Keratinocyte (primary cell): Measurements from ENCODE around the gene SLC25A21. TPM values are rescaled to one million over a fixed set of nuclear protein-coding genes. Genes with fewer than 3 reads are reported as not detected.

Experiments
- DNase-seq: peaks from one replicate; pipeline ENCODE4 v3.0.0-alpha.2; 2011; ENCODE audit warnings: low read depth, missing footprints, low spot score
- FAIRE-seq: peaks from 2 replicates; lab custom pipeline; 2011; peaks lifted over from hg19 to GRCh38; lab: Jason Lieb, UNC
- H2AFZ ChIP-seq: 2 replicates; pipeline ENCODE4 v1.6.0; 2012; ENCODE audit warnings: low read length, control low read depth, inconsistent platforms; ENCODE audit not compliant: control insufficient read depth
- H3K27ac ChIP-seq: 2 replicates; pipeline ENCODE4 v1.5.1; 2011; ENCODE audit warnings: low read length; ENCODE audit not compliant: control insufficient read depth, insufficient read depth
- H3K27me3 ChIP-seq: 3 replicates; pipeline ENCODE4 v1.6.0; 2011; ENCODE audit warnings: low read length; ENCODE audit not compliant: control insufficient read depth, insufficient read depth; ENCODE audit errors: extremely low read depth
- H3K36me3 ChIP-seq, 2 experiments: 2 replicates in 1 of 2; 3 replicates in 1 of 2; pipeline ENCODE4 v1.5.1; 2011; ENCODE audit warnings: low read length in 2 of 2, mild to moderate bottlenecking in 1 of 2; ENCODE audit not compliant: control insufficient read depth in 2 of 2, insufficient read depth in 2 of 2; ENCODE audit errors: extremely low read depth in 1 of 2
- H3K4me1 ChIP-seq: 3 replicates; pipeline ENCODE4 v1.5.1; 2011; ENCODE audit warnings: low read length; ENCODE audit not compliant: control insufficient read depth, insufficient read depth; ENCODE audit errors: extremely low read depth
- H3K4me2 ChIP-seq: 3 replicates; pipeline ENCODE4 v1.6.0; 2011; ENCODE audit warnings: low read depth, low read length; ENCODE audit not compliant: control insufficient read depth, insufficient read depth; ENCODE audit errors: extremely low read depth
- H3K4me3 ChIP-seq, 3 experiments: fragments of 200-600 bp in 1 of 3; sonication (generic) in 1 of 3; 2 replicates in 2 of 3; 3 replicates in 1 of 3; pipeline ENCODE4 v1.5.1; 2011 to 2016; ENCODE audit warnings: low read length in 3 of 3, mild to moderate bottlenecking in 3 of 3, control low read depth in 2 of 3, inconsistent platforms in 1 of 3, low read depth in 1 of 3, mixed read lengths in 1 of 3, mixed run types in 1 of 3, moderate library complexity in 1 of 3; ENCODE audit not compliant: control insufficient read depth in 2 of 3, insufficient read depth in 2 of 3; ENCODE audit errors: extremely low read depth in 1 of 3
- H3K79me2 ChIP-seq: 2 replicates; pipeline ENCODE4 v1.6.0; 2012; ENCODE audit warnings: low read length; ENCODE audit not compliant: control insufficient read depth, insufficient read depth
- H3K9ac ChIP-seq: 3 replicates; pipeline ENCODE4 v1.6.0; 2011; ENCODE audit warnings: low read length; ENCODE audit not compliant: control insufficient read depth, insufficient read depth; ENCODE audit errors: extremely low read depth
- H3K9me1 ChIP-seq: 3 replicates; pipeline ENCODE4 v1.6.0; 2011; ENCODE audit warnings: low read length; ENCODE audit not compliant: control insufficient read depth, insufficient read depth; ENCODE audit errors: extremely low read depth
- H3K9me3 ChIP-seq: 2 replicates; pipeline ENCODE4 v1.5.1; 2012; ENCODE audit warnings: low read depth, low read length; ENCODE audit not compliant: control insufficient read depth
- H4K20me1 ChIP-seq: 3 replicates; pipeline ENCODE4 v1.6.0; 2011; ENCODE audit warnings: low read length; ENCODE audit not compliant: control insufficient read depth, insufficient read depth; ENCODE audit errors: extremely low read depth
- CTCF ChIP-seq, 3 experiments: IDR thresholded peaks in 1 of 3; conservative IDR thresholded peaks in 1 of 3; optimal IDR thresholded peaks in 1 of 3; 2 replicates in 2 of 3; 3 replicates in 1 of 3; pipeline versions ENCODE3 to v1.5.1; 2011; ENCODE audit warnings: low read length in 3 of 3, mild to moderate bottlenecking in 3 of 3, moderate library complexity in 2 of 3, control low read depth in 1 of 3, inconsistent platforms in 1 of 3; ENCODE audit not compliant: insufficient read depth in 2 of 3; ENCODE audit errors: extremely low read depth in 1 of 3
- EZH2 ChIP-seq: IDR thresholded peaks from one replicate; pipeline ENCODE4 v1.6.1; 2012; ENCODE audit warnings: inconsistent platforms, mild to moderate bottlenecking, low read length, moderate library complexity
- dilution Hi-C: fragments of 300-500 bp; cut with MboI; formaldehyde crosslinking; loops from one replicate; pipeline ENCODE4 v1.7.0; 2020; ENCODE audit warnings: low sequenced_read_pairs; ENCODE audit not compliant: extremely low pct_ligation_motif_present
- polyA plus RNA-seq, 5 experiments: library from polyadenylated mRNA; depleted of rRNA in 3 of 5; stranded (reverse) in 3 of 5; stranded (forward) in 1 of 5; unstranded in 1 of 5; fragments of >200 nt; gene quantifications; 1 replicate in 1 of 5; 2 replicates in 3 of 5; 3 replicates in 1 of 5; pipeline versions ENCODE4 v1.2.1 to v1.2.3, GENCODE V29; 2011 to 2012; ENCODE audit warnings: missing spikeins in 2 of 5, low read depth in 1 of 5, low replicate concordance in 1 of 5

SLC25A21 gene
- polyA plus RNA-seq, 1 donor (not counting 4 experiments of a cell fraction or from before 2014, with no cell fraction given) = 0.66 TPM

GRCh38 chr14:36880276-36880675 lies 292.1 kb downstream of the SLC25A21 start:
- DNase-seq = no peak
- Histone ChIP-seq H3K4me1 (no peaks in the 10 kb centered on the region), H3K79me2 (no peaks in the 10 kb centered on the region), H3K9me1 (no peaks in the 10 kb centered on the region), H3K27ac (no peak overlapping the region), H3K36me3 (no peaks in the 10 kb centered on the region), H3K4me3 (no peak overlapping the region), H3K9ac (no peak overlapping the region), H4K20me1 (no peaks in the 10 kb centered on the region), H3K27me3 (no peaks in the 10 kb centered on the region), H3K4me2 (no peak overlapping the region), H2AFZ (no peak overlapping the region), H3K9me3 (no peaks in the 10 kb centered on the region)
- TF ChIP-seq CTCF (optimal IDR thresholded peaks at IDR 0.05 in 1 of 3, IDR thresholded peaks at IDR 0.05 in 1 of 3, conservative IDR thresholded peaks at IDR 0.05 in 1 of 3; ENCODE audit: extremely low read depth in 1 of 3, insufficient read depth in 2 of 3, low read length in 3 of 3) (no peak), EZH2 (no peak)
- dilution Hi-C loops = no loop called here
- no peak for FAIRE-seq

- dilution Hi-C loops = no loop called here
- Histone ChIP-seq H3K9me3 (no peaks in the 10 kb centered on the region), H3K4me3 (no peak overlapping the region), H3K27ac (no peak overlapping the region), H3K4me2 (no peak overlapping the region), H3K79me2 (no peaks in the 10 kb centered on the region), H4K20me1 (no peaks in the 10 kb centered on the region), H2AFZ (no peak overlapping the region), H3K9ac (no peak overlapping the region), H3K36me3 (no peaks in the 10 kb centered on the region), H3K27me3 (no peaks in the 10 kb centered on the region), H3K9me1 (no peaks in the 10 kb centered on the region), H3K4me1 (peaks cover 5% of the 10 kb centered on the region)
- TF ChIP-seq EZH2 (no peak), CTCF (optimal IDR thresholded peaks at IDR 0.05 in 1 of 3, IDR thresholded peaks at IDR 0.05 in 1 of 3, conservative IDR thresholded peaks at IDR 0.05 in 1 of 3; ENCODE audit: extremely low read depth in 1 of 3, insufficient read depth in 2 of 3, low read length in 3 of 3) (no peak)
- FAIRE-seq = no peak
- no peak for DNase-seq
Measured at GRCh38 chr14:36879558-36879957, 292.8 kb downstream of the SLC25A21 start.
